Brain microvascular endothelial cell (primary cell): ENCODE measurements around the gene JARID2.

Experiments
- DNase-seq: peaks from one replicate; pipeline ENCODE4 v3.0.0-alpha.2; 2020
- H3K27ac ChIP-seq: fragments of 250-450 bp; sonication (Bioruptor Pico); 2 replicates; pipeline ENCODE4 v1.5.1; 2020; ENCODE audit warnings: mild to moderate bottlenecking, moderate library complexity
- H3K27me3 ChIP-seq: fragments of 250-450 bp; sonication (Bioruptor Pico); replicated peaks from 2 replicates; pipeline ENCODE4 v1.5.1; 2020; ENCODE audit warnings: mild to moderate bottlenecking
- H3K36me3 ChIP-seq: fragments of 250-450 bp; sonication (Bioruptor Pico); replicated peaks from 2 replicates; pipeline ENCODE4 v1.5.1; 2020; ENCODE audit warnings: mild to moderate bottlenecking
- H3K4me3 ChIP-seq: 2 replicates; pipeline ENCODE4 v1.5.1; 2011; ENCODE audit warnings: low read depth, mild to moderate bottlenecking, control low read depth, low read length, moderate library complexity
- in situ Hi-C: cut with HindIII; loops from 2 replicates; pipeline ENCODE4 v1.10.0; 2017; ENCODE audit warnings: low sequenced_read_pairs, low pct_ligation_motif_present
- TF ChIP-seq, protein P1 (sequence below): IDR thresholded peaks from 2 replicates; pipeline ENCODE4 v1.5.1; 2011; ENCODE audit warnings: low read depth, mild to moderate bottlenecking, moderate library complexity, low read length, control low read depth, inconsistent platforms; ENCODE audit errors: missing control alignments

JARID2 gene

DNA sequence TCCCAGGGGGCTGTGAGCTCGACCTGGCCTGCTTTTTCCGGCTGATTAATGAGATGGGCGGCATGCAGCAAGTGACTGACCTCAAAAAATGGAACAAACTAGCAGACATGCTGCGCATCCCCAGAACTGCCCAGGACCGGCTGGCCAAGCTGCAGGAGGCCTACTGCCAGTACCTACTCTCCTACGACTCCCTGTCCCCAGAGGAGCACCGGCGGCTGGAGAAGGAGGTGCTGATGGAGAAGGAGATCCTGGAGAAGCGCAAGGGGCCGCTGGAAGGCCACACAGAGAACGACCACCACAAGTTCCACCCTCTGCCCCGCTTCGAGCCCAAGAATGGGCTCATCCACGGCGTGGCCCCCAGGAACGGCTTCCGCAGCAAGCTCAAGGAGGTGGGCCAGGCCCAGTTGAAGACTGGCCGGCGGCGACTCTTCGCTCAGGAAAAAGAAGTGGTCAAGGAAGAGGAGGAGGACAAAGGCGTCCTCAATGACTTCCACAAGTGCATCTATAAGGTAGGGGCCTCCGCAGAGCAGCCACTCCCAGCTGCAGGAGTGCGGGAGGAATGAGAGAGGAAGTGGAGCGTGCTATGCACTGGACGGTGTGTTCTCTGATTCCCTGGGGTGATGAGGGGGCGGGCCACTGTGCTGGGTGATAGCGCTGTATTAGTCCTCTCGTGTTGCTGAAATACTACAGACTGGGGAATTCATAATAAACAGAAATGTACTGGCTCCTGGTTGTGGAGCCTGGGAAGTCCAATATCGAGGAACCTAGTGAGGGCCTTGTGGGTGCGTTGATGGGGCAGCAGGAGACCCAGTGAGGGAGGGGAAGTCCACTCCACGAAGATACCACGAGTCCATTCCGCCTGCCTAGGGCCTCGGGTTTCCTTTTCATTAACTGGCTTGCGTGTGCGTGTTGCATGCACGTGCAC is 255.3 kb downstream of the JARID2 start:
- TF ChIP-seq, protein P1, sequence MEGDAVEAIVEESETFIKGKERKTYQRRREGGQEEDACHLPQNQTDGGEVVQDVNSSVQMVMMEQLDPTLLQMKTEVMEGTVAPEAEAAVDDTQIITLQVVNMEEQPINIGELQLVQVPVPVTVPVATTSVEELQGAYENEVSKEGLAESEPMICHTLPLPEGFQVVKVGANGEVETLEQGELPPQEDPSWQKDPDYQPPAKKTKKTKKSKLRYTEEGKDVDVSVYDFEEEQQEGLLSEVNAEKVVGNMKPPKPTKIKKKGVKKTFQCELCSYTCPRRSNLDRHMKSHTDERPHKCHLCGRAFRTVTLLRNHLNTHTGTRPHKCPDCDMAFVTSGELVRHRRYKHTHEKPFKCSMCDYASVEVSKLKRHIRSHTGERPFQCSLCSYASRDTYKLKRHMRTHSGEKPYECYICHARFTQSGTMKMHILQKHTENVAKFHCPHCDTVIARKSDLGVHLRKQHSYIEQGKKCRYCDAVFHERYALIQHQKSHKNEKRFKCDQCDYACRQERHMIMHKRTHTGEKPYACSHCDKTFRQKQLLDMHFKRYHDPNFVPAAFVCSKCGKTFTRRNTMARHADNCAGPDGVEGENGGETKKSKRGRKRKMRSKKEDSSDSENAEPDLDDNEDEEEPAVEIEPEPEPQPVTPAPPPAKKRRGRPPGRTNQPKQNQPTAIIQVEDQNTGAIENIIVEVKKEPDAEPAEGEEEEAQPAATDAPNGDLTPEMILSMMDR = no peak
- Histone ChIP-seq H3K36me3 (peaks cover 12% of the 10 kb centered on the region), H3K27ac (no peak overlapping the region), H3K27me3 (no peaks in the 10 kb centered on the region), H3K4me3 (no peak overlapping the region)
- DNase-seq = no peak
- in situ Hi-C loops = no loop called here

DNA sequence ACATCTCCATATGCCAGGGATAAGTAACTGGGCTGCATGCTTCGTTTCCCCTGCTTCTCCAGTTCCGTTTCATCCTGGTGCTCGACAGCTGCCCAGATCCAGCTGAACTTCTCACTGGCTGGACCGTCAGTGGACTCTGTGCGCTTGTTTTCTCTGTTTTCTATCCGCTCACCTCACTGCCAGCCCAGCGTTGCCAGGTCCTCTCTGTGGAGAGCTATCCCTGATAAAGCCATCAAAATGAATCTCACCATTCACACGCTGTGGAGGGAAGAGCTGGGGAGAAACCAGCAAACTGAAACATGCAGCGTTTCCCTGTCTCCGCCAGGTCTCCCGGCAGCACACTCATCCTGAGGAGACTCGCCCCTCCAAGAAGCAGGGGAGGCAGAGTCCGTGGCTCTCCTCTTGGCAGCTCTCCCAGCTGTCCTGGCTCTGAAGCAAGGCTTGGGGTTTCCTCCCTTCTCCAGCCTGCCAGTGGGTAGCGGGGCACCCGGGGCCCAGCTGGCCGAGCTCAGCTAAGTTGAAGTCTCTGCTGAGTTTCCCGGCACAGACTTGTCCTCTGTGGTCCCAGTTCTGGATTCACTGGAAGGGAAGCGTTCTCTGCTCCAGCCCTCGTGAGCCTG is 256.1 kb downstream of the JARID2 start:
- DNase-seq = peak; percentile 49
- no peaks in the 10 kb centered on the region for H3K27me3 ChIP-seq
- in situ Hi-C loops = no loop called here
- TF ChIP-seq, protein P1 = no peak
- peaks cover 7% of the 10 kb centered on the region for H3K36me3 ChIP-seq
- H3K27ac ChIP-seq = no peak overlapping the region
- no peak overlapping the region for H3K4me3 ChIP-seq

DNA sequence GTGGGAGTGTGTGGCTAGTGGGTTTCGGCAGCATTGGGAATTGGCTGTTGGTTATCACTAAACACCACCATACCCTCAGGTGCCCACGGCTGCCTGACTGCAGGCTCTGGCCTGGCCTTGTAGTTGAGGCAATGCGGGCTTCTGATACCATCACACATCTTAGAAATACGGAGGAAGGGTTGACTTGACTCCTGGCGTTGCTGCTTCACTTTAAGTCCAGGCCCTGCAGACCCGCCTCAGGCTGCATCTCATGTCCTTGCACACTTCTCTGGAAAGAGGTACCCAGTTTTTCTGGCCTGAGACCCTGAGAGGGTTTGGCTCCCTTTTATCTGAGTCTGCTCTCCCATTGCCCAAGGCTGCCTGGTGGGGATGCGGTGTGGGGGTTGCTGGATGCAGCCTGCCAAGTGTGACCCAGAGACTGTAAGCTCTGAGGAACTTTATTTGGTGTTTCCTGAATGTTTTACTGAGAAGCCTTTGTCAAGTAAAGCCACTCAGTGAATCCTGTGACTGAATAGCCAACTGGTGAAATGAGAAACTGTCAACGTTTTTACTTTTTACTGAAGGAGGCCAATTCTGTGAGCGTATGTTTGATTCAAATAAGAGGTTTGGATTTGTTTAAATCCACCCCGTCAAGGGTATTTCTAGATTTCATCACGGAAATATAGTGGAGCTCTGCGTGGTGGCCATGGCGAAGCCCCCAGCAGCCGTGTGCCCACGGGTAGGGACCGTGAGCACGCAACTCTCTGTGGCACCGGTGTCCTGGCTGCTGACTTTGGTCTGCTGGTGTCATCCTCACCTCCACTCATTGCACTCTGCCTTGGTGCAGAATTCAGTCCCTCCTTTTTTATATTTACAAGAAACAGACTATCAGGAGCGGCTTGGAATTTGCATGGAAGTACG is 256.8 kb downstream of the JARID2 start:
- peaks cover 4% of the 10 kb centered on the region for H3K36me3 ChIP-seq
- H3K4me3 ChIP-seq = no peak overlapping the region
- DNase-seq = no peak
- in situ Hi-C loops = no loop called here
- no peaks in the 10 kb centered on the region for H3K27me3 ChIP-seq
- TF ChIP-seq, protein P1 = no peak
- H3K27ac ChIP-seq = no peak overlapping the region

DNA sequence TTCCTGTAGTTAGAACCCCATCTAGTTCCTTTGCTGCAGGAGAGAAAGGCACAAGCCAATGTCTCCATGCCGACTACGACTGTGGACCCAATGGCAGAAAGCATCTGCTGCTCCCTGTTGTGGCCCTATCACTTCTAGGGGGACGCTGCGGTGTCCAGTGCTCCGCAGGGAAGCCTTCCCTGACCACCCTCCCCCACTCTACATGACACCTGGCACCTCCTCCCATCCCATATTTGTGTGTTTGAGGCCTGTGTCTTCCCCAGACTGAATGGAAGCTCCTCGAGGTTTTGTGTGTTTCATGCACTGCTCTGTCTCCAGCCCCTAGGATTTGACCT is 257.4 kb downstream of the JARID2 start:
- no peaks in the 10 kb centered on the region for H3K27me3 ChIP-seq
- TF ChIP-seq, protein P1 = no peak
- in situ Hi-C loops = no loop called here
- peaks cover 4% of the 10 kb centered on the region for H3K36me3 ChIP-seq
- no peak overlapping the region for H3K27ac ChIP-seq
- no peak for DNase-seq
- no peak overlapping the region for H3K4me3 ChIP-seq

DNA sequence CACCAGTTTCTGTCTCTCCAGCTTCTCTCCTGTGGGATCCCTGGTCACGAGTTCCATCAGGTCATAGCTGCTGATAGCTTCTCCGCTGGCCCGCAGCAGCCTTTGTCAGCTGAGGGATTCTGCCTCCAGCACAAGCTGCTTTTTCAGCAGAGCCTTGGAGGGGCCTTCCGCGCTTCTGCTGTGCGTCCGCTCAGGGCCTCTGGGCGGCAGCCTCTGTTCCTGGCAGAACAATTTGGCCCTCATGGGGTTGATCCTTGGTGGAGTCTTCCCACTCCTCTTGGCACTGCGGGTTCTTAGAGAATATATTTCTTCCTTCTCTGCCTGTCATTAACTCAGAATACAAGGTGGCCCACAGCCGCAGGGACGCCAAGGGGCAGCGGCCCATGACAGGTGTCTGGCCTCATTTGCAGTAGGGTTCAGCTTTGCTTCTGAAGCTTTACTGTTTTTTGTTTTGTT is 258.2 kb downstream of the JARID2 start:
- DNase-seq = peak; percentile 28
- Histone ChIP-seq H3K36me3 (peaks cover 4% of the 10 kb centered on the region), H3K27ac (peak overlapping the region; percentile 74), H3K4me3 (no peak overlapping the region), H3K27me3 (no peaks in the 10 kb centered on the region)
- in situ Hi-C loops = no loop called here
- TF ChIP-seq, protein P1 = peak; percentile 38
